ENCODE results near the gene RUNX2.

RUNX2 gene

DNA sequence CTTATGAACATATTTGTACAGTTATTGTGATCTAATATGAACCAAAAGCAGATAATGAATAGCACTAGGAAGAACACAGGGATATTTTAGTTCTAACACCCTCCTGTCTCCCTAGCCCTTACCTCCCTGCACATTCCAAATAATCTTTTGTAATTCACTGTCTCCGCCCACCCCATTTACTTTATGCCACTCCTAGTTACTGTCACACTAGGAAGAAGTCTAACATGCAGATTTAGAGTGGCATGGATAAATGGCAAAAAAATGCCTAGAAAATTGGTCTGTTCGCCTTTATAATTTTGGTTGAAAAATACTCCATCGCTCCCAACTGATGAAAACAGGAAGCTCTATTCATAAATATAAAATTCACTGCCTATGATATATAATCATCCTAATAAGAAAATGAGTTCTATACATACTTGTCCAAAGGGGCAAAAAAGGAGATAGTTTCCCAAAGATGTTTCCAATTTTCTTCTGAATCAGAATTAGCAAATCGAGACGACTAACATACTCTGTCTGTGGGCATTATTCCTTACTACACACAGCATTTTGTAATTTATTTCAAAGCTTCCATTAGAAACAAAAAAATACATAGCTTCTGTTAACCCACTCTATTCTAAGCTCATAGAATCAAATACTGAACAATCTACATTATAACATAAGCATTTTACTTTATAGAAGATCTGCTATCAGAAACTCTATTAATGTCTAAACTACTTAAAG is 1.3 kb upstream of the RUNX2 start:
- ATAC-seq, result no peak
- no peak for TF ChIP-seq ARNTL (CRISPR knock-in tag; IDR thresholded peaks at IDR 0.05; ENCODE audit: borderline replicate concordance, low read depth)
- no peak for TF ChIP-seq ZNF565 (CRISPR knock-in tag; conservative IDR thresholded peaks at IDR 0.05; ENCODE audit: low read depth)
- TF ChIP-seq, protein P1, sequence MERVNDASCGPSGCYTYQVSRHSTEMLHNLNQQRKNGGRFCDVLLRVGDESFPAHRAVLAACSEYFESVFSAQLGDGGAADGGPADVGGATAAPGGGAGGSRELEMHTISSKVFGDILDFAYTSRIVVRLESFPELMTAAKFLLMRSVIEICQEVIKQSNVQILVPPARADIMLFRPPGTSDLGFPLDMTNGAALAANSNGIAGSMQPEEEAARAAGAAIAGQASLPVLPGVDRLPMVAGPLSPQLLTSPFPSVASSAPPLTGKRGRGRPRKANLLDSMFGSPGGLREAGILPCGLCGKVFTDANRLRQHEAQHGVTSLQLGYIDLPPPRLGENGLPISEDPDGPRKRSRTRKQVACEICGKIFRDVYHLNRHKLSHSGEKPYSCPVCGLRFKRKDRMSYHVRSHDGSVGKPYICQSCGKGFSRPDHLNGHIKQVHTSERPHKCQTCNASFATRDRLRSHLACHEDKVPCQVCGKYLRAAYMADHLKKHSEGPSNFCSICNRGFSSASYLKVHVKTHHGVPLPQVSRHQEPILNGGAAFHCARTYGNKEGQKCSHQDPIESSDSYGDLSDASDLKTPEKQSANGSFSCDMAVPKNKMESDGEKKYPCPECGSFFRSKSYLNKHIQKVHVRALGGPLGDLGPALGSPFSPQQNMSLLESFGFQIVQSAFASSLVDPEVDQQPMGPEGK (CRISPR knock-in tag; IDR thresholded peaks at IDR 0.05; ENCODE audit: borderline replicate concordance), result peak; percentile 36; the same call in 1 of the 2 replicates
- TF ChIP-seq BACH2 (CRISPR knock-in tag; IDR thresholded peaks at IDR 0.05; ENCODE audit: borderline replicate concordance), result no peak
- no peak for TF ChIP-seq SNAI2 (CRISPR knock-in tag; IDR thresholded peaks at IDR 0.05)
- no peak for TF ChIP-seq ZC3H10 (CRISPR knock-in tag; IDR thresholded peaks at IDR 0.05)
- TF ChIP-seq CREB5 (CRISPR knock-in tag; IDR thresholded peaks at IDR 0.05; ENCODE audit: low read depth), result 0 out of 2 replicates have a peak, but pooled peaks have one; percentile 37
- no peak for TF ChIP-seq POU6F1 (CRISPR knock-in tag; IDR thresholded peaks at IDR 0.05; ENCODE audit: borderline replicate concordance, low read depth)
- no peak for TF ChIP-seq RARB (CRISPR knock-in tag; IDR thresholded peaks at IDR 0.05)
- no peak for TF ChIP-seq PPARA (CRISPR knock-in tag; IDR thresholded peaks at IDR 0.05; ENCODE audit: borderline replicate concordance)
- no peak for TF ChIP-seq GLIS3 (CRISPR knock-in tag; IDR thresholded peaks at IDR 0.05)
- no peak for TF ChIP-seq ZNF70 (CRISPR knock-in tag; IDR thresholded peaks at IDR 0.05)

- TF ChIP-seq GLIS3 (CRISPR knock-in tag; IDR thresholded peaks at IDR 0.05) (no peak), ISL1 (CRISPR knock-in tag; IDR thresholded peaks at IDR 0.05) (no peak), CREB5 (CRISPR knock-in tag; IDR thresholded peaks at IDR 0.05; ENCODE audit: low read depth) (no peak), ZFP3 (CRISPR knock-in tag; IDR thresholded peaks at IDR 0.05) (no peak), ZNF8 (CRISPR knock-in tag; IDR thresholded peaks at IDR 0.05) (no peak), POU6F1 (CRISPR knock-in tag; IDR thresholded peaks at IDR 0.05; ENCODE audit: borderline replicate concordance, low read depth) (no peak), ZC3H10 (CRISPR knock-in tag; IDR thresholded peaks at IDR 0.05) (no peak)
- TF ChIP-seq, protein P2, sequence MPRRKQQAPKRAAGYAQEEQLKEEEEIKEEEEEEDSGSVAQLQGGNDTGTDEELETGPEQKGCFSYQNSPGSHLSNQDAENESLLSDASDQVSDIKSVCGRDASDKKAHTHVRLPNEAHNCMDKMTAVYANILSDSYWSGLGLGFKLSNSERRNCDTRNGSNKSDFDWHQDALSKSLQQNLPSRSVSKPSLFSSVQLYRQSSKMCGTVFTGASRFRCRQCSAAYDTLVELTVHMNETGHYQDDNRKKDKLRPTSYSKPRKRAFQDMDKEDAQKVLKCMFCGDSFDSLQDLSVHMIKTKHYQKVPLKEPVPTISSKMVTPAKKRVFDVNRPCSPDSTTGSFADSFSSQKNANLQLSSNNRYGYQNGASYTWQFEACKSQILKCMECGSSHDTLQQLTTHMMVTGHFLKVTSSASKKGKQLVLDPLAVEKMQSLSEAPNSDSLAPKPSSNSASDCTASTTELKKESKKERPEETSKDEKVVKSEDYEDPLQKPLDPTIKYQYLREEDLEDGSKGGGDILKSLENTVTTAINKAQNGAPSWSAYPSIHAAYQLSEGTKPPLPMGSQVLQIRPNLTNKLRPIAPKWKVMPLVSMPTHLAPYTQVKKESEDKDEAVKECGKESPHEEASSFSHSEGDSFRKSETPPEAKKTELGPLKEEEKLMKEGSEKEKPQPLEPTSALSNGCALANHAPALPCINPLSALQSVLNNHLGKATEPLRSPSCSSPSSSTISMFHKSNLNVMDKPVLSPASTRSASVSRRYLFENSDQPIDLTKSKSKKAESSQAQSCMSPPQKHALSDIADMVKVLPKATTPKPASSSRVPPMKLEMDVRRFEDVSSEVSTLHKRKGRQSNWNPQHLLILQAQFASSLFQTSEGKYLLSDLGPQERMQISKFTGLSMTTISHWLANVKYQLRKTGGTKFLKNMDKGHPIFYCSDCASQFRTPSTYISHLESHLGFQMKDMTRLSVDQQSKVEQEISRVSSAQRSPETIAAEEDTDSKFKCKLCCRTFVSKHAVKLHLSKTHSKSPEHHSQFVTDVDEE (CRISPR knock-in tag; IDR thresholded peaks at IDR 0.05), result no peak
- ATAC-seq, result peak; percentile 26; the same call in 2 of the 3 replicates
Observed at GRCh38 chr6:45328523-45328922, 393 bp downstream of the RUNX2 start.

- TF ChIP-seq ISL1 (CRISPR knock-in tag; IDR thresholded peaks at IDR 0.05), result no peak
- TF ChIP-seq POU6F1 (CRISPR knock-in tag; IDR thresholded peaks at IDR 0.05; ENCODE audit: borderline replicate concordance, low read depth), result no peak
- TF ChIP-seq ZFP30 (CRISPR knock-in tag; IDR thresholded peaks at IDR 0.05), result no peak
- no peak for TF ChIP-seq RARB (CRISPR knock-in tag; IDR thresholded peaks at IDR 0.05)
- TF ChIP-seq, protein P1 (CRISPR knock-in tag; IDR thresholded peaks at IDR 0.05; ENCODE audit: borderline replicate concordance), result no peak
- no peak for TF ChIP-seq ESRRG (CRISPR knock-in tag; IDR thresholded peaks at IDR 0.05)
- TF ChIP-seq CSRNP3 (CRISPR knock-in tag; IDR thresholded peaks at IDR 0.05), result no peak
- TF ChIP-seq PPARA (CRISPR knock-in tag; IDR thresholded peaks at IDR 0.05; ENCODE audit: borderline replicate concordance), result no peak
- TF ChIP-seq ZFP3 (CRISPR knock-in tag; IDR thresholded peaks at IDR 0.05), result no peak
- TF ChIP-seq ZNF8 (CRISPR knock-in tag; IDR thresholded peaks at IDR 0.05), result no peak
- ATAC-seq, result no peak
Observed at GRCh38 chr6:45344900-45345299, 16.8 kb downstream of the RUNX2 start.
